H9 (cell line): ENCODE results near the gene FNIP2. TPM values are rescaled to one million over a fixed set of nuclear protein-coding genes. Genes with fewer than 3 reads are reported as not detected.
A peak's percentile ranks its signal among the peaks of the same experiment; 100 is the strongest.

Experiments
- DNase-seq: peaks from one replicate; pipeline ENCODE4 v3.0.0-alpha.2; 2017
- H2AFZ ChIP-seq: one replicate; pipeline ENCODE4 v1.6.1; 2013; ENCODE audit warnings: mild to moderate bottlenecking, low read length, control low read depth, moderate library complexity
- H2AK5ac ChIP-seq: 2 replicates; pipeline ENCODE4 v1.6.1; 2013; ENCODE audit warnings: low read length, control low read depth, mixed read lengths; ENCODE audit not compliant: insufficient read length
- H2BK120ac ChIP-seq: one replicate; pipeline ENCODE4 v1.6.1; 2013; ENCODE audit warnings: low read depth, mild to moderate bottlenecking, low read length, control low read depth, inconsistent platforms; ENCODE audit not compliant: poor library complexity, severe bottlenecking
- H2BK12ac ChIP-seq: 2 replicates; pipeline ENCODE4 v1.6.1; 2013; ENCODE audit warnings: low read length, control low read depth, mixed read lengths, low read depth; ENCODE audit not compliant: insufficient read length
- H2BK15ac ChIP-seq: 2 replicates; pipeline ENCODE4 v1.6.1; 2013; ENCODE audit warnings: low read depth, low read length, control low read depth
- H2BK20ac ChIP-seq: one replicate; pipeline ENCODE4 v1.6.1; 2013; ENCODE audit warnings: low read depth, mild to moderate bottlenecking, low read length, control low read depth, inconsistent platforms; ENCODE audit not compliant: poor library complexity, severe bottlenecking
- H2BK5ac ChIP-seq: 2 replicates; pipeline ENCODE4 v1.6.1; 2013; ENCODE audit warnings: low read length, control low read depth, mixed read lengths; ENCODE audit not compliant: insufficient read length
- H3K14ac ChIP-seq: 2 replicates; pipeline ENCODE4 v1.6.1; 2013; ENCODE audit warnings: low read length, control low read depth; ENCODE audit not compliant: insufficient read depth
- H3K18ac ChIP-seq: 2 replicates; pipeline ENCODE4 v1.6.1; 2013; ENCODE audit warnings: low read depth, mild to moderate bottlenecking, mixed read lengths, low read length, control low read depth; ENCODE audit not compliant: insufficient read length
- H3K23ac ChIP-seq: 2 replicates; pipeline ENCODE4 v1.6.1; 2013; ENCODE audit warnings: low read length, control low read depth, mixed read lengths, low read depth; ENCODE audit not compliant: insufficient read length
- H3K23me2 ChIP-seq: 2 replicates; pipeline ENCODE4 v1.6.1; 2013; ENCODE audit warnings: low read depth, mild to moderate bottlenecking, mixed read lengths, low read length, control low read depth; ENCODE audit not compliant: insufficient read length, poor library complexity, severe bottlenecking
- H3K27ac ChIP-seq: 2 replicates; pipeline ENCODE4 v1.5.1; 2013; ENCODE audit warnings: low read length, control low read depth, mixed read lengths, low read depth; ENCODE audit not compliant: insufficient read length
- H3K27me3 ChIP-seq: 2 replicates; pipeline ENCODE4 v1.6.1; 2013; ENCODE audit warnings: low read length, control low read depth, inconsistent platforms; ENCODE audit not compliant: insufficient read depth
- H3K4ac ChIP-seq: 2 replicates; pipeline ENCODE4 v1.6.1; 2013; ENCODE audit warnings: low read depth, mild to moderate bottlenecking, control low read depth, inconsistent platforms, low read length, moderate library complexity
- H3K4me1 ChIP-seq: 2 replicates; pipeline ENCODE4 v1.6.1; 2013; ENCODE audit warnings: low read length, control low read depth, inconsistent platforms; ENCODE audit not compliant: insufficient read depth
- H3K4me2 ChIP-seq: 2 replicates; pipeline ENCODE4 v1.6.1; 2013; ENCODE audit warnings: low read length, control low read depth, mixed read lengths; ENCODE audit not compliant: insufficient read length, insufficient read depth
- H3K56ac ChIP-seq: 2 replicates; pipeline ENCODE4 v1.6.1; 2013; ENCODE audit warnings: low read depth, mild to moderate bottlenecking, mixed read lengths, low read length, control low read depth; ENCODE audit not compliant: insufficient read length
- H3K79me1 ChIP-seq: 2 replicates; pipeline ENCODE4 v1.6.1; 2013; ENCODE audit warnings: low read depth, mild to moderate bottlenecking, moderate library complexity, low read length, control low read depth, inconsistent platforms; ENCODE audit not compliant: insufficient read depth, poor library complexity, severe bottlenecking
- H3K79me2 ChIP-seq: 2 replicates; pipeline ENCODE4 v1.6.1; 2013; ENCODE audit warnings: low read length, control low read depth, inconsistent platforms; ENCODE audit not compliant: insufficient read depth
- H3K9ac ChIP-seq: 2 replicates; pipeline ENCODE4 v1.6.1; 2013; ENCODE audit warnings: low read length, control low read depth, mixed read lengths; ENCODE audit not compliant: insufficient read length; ENCODE audit errors: extremely low read depth
- H3K9me3 ChIP-seq: one replicate; pipeline ENCODE4 v1.6.1; 2013; ENCODE audit warnings: low read depth, low read length, inconsistent platforms; ENCODE audit not compliant: control insufficient read depth
- H3T11ph ChIP-seq: one replicate; pipeline ENCODE4 v1.6.1; 2013; ENCODE audit warnings: mild to moderate bottlenecking, low read length, control low read depth, inconsistent platforms
- H4K20me1 ChIP-seq: one replicate; pipeline ENCODE4 v1.6.1; 2013; ENCODE audit not compliant: control insufficient read depth, insufficient read length, insufficient read depth
- H4K5ac ChIP-seq: 2 replicates; pipeline ENCODE4 v1.6.1; 2013; ENCODE audit warnings: low read depth, mild to moderate bottlenecking, mixed read lengths, low read length, control low read depth; ENCODE audit not compliant: insufficient read length
- H4K8ac ChIP-seq: replicated peaks from 2 replicates; pipeline ENCODE4 v1.6.1; 2013; ENCODE audit warnings: low read length, control low read depth, mixed read lengths, low read depth; ENCODE audit not compliant: insufficient read length
- H4K91ac ChIP-seq: 2 replicates; pipeline ENCODE4 v1.6.1; 2013; ENCODE audit warnings: low read depth, mild to moderate bottlenecking, moderate library complexity, mixed read lengths, low read length, control low read depth; ENCODE audit not compliant: insufficient read length
- H3K27ac Mint-ChIP-seq, 3 experiments: 2 replicates in 2 of 3; 3 replicates in 1 of 3; pipeline ENCODE4 v1.8.0; 2020 to 2021; ENCODE audit warnings: mixed read lengths in 3 of 3, mild to moderate bottlenecking in 1 of 3, moderate library complexity in 1 of 3
- H3K27me3 Mint-ChIP-seq: 2 replicates; pipeline ENCODE4 v1.8.0; 2021; ENCODE audit warnings: low read depth, mild to moderate bottlenecking, moderate library complexity, mixed read lengths
- H3K36me3 Mint-ChIP-seq, 3 experiments: 2 replicates in 2 of 3; 3 replicates in 1 of 3; pipeline ENCODE4 v1.8.0; 2020 to 2021; ENCODE audit warnings: low read depth in 3 of 3, mixed read lengths in 3 of 3; ENCODE audit not compliant: insufficient read depth in 1 of 3
- H3K4me1 Mint-ChIP-seq, 2 experiments: 2 replicates each; pipeline ENCODE4 v1.8.0; 2020; ENCODE audit warnings: mixed read lengths in 2 of 2
- H3K4me3 Mint-ChIP-seq, 2 experiments: 2 replicates in 1 of 2; 3 replicates in 1 of 2; pipeline ENCODE4 v1.8.0; 2020 to 2021; ENCODE audit warnings: mild to moderate bottlenecking in 2 of 2, mixed read lengths in 2 of 2, moderate library complexity in 1 of 2
- H3K9me3 Mint-ChIP-seq, 2 experiments: 2 replicates in 1 of 2; 3 replicates in 1 of 2; pipeline ENCODE4 v1.8.0; 2020; ENCODE audit warnings: mild to moderate bottlenecking in 2 of 2, mixed read lengths in 2 of 2, moderate library complexity in 1 of 2
- CTCF ChIP-seq: fragments of 200-600 bp; sonication (generic); conservative IDR thresholded peaks from 3 replicates; pipeline ENCODE4 v1.8.0; 2021; ENCODE audit warnings: antibody characterized with exemption, mild to moderate bottlenecking
- WGBS: extraction: QIAGEN DNeasy Blood & Tissue Kit; methylation state at CpG from one replicate; pipeline ENCODE4 v1.1.7; 2013; ENCODE audit warnings: missing lambda C conversion rate, low lambda C conversion rate, mixed read lengths; ENCODE audit not compliant: insufficient read length; ENCODE audit errors: extremely low coverage; 5-methylcytosine and 5-hydroxymethylcytosine counted together
- total RNA-seq: library from RNA; stranded (reverse); gene quantifications from 2 replicates; pipeline ENCODE4 v1.2.1, GENCODE V29; 2021

FNIP2 gene
- total RNA-seq, 1 experiment from 2014 or later: 9.6 TPM

GRCh38 chr4:158845311-158846041 is 76.7 kb downstream of the FNIP2 start:
- H3K23me2 ChIP-seq: no peaks in the 10 kb centered on the region
- H4K5ac ChIP-seq: peak overlapping the region; percentile 45
- no peaks in the 10 kb centered on the region for H3K9me3 ChIP-seq
- peak overlapping the region; percentile 41 for H3K4me2 ChIP-seq
- peak overlapping the region; percentile 45 for H3K18ac ChIP-seq
- H3K56ac ChIP-seq: no peak overlapping the region
- peaks cover 45 to 53% of the 10 kb centered on the region in 2 experiments for H3K4me1 Mint-ChIP-seq
- H3K27me3 Mint-ChIP-seq: no peaks in the 10 kb centered on the region
- peak overlapping the region; percentile 47 to 65 for H3K4me3 Mint-ChIP-seq
- no peaks in the 10 kb centered on the region for H3K79me1 ChIP-seq
- H2AFZ ChIP-seq: peak overlapping the region; percentile 2
- peaks cover 10% of the 10 kb centered on the region; the same call in 1 of the 2 replicates for H3K4me1 ChIP-seq
- H4K91ac ChIP-seq: no peak overlapping the region
- peak overlapping the region; percentile 4 for H3T11ph ChIP-seq
- no peaks in the 10 kb centered on the region for H3K27me3 ChIP-seq
- no peak overlapping the region for H2BK12ac ChIP-seq
- no peaks in the 10 kb centered on the region for H4K20me1 ChIP-seq
- no peak overlapping the region for H3K4ac ChIP-seq
- no peak overlapping the region for H3K9ac ChIP-seq
- no peak for TF ChIP-seq CTCF
- H2AK5ac ChIP-seq: no peak overlapping the region
- H2BK15ac ChIP-seq: no peak overlapping the region
- no peak overlapping the region for H3K23ac ChIP-seq
- no peak overlapping the region for H2BK20ac ChIP-seq
- H4K8ac ChIP-seq: no peak overlapping the region
- WGBS: no CpG with 5 or more reads among the region's 4 CpGs
- no peaks in the 10 kb centered on the region for H3K9me3 Mint-ChIP-seq
- peak overlapping the region; percentile 70 for H2BK5ac ChIP-seq
- H3K36me3 Mint-ChIP-seq: peaks cover 0 to 8% (median 8%) of the 10 kb centered on the region in 3 experiments; a peak in 5 of 7 replicates
- peak; percentile 67 for DNase-seq
- H3K27ac ChIP-seq: peak overlapping the region; percentile 88
- 0 out of 2 replicates have a peak overlapping the region, but pooled peaks have one; percentile 23 for H3K14ac ChIP-seq
- H3K79me2 ChIP-seq: no peaks in the 10 kb centered on the region
- peak overlapping the region; percentile 3 for H2BK120ac ChIP-seq
- peak overlapping the region; percentile 99 to 100 (median 99) for H3K27ac Mint-ChIP-seq
